HG03045 (cell line): ENCODE measurements around the gene RAD51B.
"Not testable (repeated sequence)": the region's sequence is repeated elsewhere in the genome, so short reads cannot be mapped to it uniquely, and the experiment has no call there.

Source experiments
- ATAC-seq: cut with Tn5 transposase; IDR thresholded peaks from one replicate; pipeline ENCODE4 v1.9.1; 2021; ENCODE audit warnings: mild to moderate bottlenecking, moderate library complexity; ENCODE audit not compliant: unreplicated experiment

RAD51B gene

DNA sequence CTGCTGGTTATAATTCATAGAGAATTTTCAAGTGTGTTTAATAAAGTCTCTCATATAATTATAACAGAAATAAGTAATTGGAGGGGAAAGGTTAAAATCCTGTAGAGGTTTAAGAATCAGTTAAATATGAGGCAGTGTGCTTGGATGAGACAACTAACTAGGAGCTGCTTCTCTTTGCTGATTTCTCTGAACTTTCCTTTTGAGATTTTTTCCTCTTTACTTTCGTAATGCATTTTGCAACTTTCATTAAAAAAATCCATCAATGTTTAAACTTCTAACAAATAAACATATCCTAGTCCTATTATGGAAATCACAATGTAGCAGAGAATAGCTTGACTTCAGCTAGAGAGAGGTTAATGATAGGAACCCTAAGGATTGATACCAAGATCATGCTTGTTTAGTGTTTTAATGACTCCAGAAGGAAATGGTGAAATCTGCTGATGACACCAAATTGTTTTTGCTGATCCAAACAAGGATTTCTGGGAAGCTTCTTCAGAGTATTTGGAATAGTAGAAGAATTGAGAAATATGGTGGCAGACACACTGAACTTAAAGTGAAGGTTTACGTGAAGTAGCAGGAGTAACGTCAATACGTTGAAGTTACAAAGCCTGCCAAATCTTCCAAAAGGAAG lies 122.6 kb downstream of the RAD51B start:
- ATAC-seq, result no peak

DNA sequence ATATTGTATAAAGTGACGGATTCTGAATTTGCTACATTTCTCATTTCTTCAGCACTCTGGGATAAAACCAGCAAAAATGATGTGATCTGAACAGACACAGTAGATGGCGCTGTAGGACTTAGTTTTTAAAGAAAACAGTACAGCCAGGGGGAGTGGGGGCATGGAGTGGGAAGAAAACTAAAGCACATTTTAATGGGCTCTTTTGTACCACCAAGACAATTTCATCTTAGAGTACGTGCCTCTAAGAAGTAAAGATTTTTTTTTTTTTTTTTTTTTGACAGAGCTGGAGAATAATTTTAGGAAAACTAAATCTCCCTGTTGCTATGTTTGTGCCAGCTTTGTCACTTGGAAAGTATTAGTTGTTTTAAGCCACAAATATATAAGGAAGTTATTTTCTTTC lies 124.4 kb downstream of the RAD51B start:
- no peak for ATAC-seq

- ATAC-seq, result no peak
Measured at GRCh38 chr14:67944605-67945004, 125.0 kb downstream of the RAD51B start.

GRCh38 chr14:67949771-67950170 lies 130.2 kb downstream of the RAD51B start:
- no peak for ATAC-seq

DNA sequence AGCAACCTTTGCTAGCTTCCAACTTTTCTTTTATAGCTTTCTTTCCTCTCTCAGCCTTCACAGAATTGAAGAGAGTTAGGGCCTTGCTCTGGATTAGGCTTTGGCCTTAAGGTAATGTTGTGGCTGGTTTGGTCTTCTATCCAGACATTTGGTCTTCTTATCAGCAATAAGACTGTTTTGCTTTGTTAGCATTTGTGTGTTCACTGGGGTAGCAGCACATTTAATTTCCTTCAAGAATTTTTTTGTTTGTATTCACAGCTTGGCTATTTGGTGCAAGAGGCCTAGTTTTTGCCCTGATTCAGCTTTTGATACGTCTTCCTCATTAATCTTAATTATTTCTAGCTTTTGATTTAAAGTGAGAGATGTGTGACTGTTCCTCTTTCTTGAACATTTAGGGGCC lies 130.8 kb downstream of the RAD51B start:
- ATAC-seq, result no peak

- ATAC-seq, result no peak
Measured at GRCh38 chr14:67951529-67952135, 132.1 kb downstream of the RAD51B start.

- ATAC-seq, result no peak
Measured at GRCh38 chr14:67952381-67952780, 132.8 kb downstream of the RAD51B start.

DNA sequence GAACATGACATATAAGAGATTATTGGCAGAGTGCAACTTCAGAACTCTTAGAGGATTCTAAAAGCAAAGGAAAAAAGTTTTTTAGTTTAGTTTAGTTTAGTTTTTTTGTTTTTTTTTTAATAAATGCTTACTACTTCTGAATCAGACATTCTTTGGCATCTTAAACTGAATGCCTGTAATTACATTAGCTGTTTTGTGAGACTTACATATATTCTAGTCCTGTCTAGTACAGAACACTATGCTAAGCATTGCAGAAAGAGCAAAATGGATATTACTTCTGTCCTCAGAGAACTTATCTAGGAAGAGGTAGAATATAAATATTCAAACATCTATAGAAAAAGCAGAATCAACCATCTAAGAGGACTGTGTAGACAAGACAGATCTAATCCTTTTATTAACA lies 133.2 kb downstream of the RAD51B start:
- no peak for ATAC-seq

DNA sequence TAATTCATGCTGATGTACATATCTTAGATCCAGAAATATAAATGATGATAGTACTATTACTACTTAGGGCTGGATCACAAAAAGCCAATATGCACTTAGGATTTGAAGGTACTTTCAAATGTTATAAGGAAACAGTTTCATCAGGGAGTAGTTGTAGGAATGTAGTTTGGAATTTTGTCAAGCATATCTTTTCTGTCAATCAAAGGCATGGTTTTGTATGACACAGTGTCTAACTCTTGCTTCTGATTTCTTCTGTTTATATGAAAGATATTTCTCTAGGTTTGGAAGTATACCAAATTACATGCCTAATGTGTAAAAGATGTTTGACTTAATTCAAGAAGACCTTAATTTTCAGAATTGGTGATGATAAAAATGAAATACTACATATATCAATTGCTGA lies 135.7 kb downstream of the RAD51B start:
- ATAC-seq, result no peak

DNA sequence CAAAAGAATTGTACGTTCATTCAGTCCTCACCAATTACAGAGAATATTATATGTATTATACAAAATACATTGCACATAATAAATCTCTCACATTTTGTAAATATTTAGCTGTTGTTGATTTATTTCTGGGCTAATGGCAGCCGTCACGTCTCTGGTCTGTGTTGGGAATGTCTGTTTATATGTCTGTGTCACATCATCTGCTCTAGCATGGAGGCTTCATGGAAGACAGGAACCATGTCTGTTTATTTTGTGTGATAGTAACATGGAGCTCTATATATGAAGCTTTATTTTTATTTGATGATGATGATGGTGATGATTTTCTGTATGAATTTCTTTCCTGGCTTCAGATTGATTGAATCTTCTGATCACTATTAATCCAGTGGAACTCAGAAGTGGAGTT lies 138.4 kb downstream of the RAD51B start:
- no peak for ATAC-seq

GRCh38 chr14:67961676-67962075 lies 142.1 kb downstream of the RAD51B start:
- ATAC-seq, result no peak

DNA sequence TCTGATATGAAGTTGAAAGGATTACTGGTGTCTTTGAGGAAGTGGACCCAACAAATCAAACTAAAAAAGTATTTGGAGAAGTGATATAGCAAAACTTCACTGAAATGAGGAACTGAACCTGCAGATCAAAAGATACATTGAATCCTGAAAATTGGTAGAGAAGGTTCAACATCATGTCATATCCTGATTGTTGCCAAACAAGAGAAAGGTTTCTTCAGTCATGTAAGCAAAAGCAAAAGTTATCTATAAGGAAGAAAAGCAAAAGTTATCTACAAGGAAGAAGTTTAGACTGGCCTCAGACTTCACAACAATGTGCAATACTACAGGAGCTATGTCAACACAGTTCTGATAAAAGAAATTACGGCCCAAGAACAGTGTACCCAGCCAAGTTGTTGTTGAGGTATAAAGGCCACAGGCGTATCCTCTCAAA lies 142.7 kb downstream of the RAD51B start:
- ATAC-seq, result no peak

DNA sequence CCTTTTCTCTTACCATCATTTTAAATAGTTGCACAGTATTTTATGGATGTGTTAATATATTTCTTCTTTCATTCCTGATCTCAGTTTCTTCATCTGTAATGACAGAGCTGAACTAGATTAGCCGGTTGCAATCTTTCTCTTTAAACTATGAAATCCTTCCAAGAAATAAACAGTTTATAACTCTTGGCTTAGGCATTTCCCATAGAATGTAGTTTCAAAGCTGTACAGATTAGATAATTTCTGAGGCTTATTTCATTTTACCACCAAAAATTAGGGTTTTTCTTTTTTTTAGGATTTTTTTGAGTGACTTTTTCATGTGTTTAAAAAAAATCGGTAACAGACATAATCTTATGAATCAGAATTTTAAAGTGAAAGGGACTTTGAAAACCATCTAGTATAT lies 144.0 kb downstream of the RAD51B start:
- ATAC-seq, result no peak

DNA sequence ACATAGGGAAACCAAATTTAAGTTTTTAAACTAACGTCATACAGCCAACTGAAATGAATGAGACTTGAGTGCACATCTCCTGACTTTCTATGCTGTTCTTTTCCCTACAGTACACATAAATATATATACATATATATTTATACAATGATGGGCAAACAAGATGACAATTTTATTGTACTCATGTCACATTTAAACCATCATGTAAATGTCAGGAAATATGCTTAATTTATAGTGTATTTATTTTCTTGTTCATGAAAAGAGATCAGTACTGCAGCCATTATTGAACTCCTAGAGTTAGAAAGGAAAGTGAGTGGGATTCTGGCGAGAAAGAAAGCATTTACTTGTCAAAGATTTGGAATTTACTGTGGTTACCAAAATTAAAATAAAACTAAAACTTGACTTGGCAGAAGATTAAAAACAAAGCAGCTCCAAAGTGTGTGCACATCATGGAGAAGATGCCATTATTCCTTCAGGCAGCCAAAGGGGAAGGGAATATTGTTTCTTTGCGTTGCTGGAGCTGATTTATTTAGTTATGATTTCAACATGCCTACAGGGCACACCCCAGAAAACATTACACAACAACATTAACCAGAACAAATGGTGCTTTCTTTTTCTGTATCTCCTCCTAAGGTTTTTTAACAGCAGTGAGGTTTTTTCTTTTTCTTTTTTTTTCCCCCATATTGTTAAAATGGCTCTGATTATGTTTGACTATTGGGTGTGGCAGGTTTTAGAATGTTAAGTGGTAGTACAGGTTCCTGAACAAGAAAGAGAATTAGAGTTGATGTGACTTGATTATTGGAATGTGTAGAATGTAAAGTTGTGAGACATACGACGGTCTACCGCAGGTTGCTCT lies 144.6 kb downstream of the RAD51B start:
- ATAC-seq, result no peak

DNA sequence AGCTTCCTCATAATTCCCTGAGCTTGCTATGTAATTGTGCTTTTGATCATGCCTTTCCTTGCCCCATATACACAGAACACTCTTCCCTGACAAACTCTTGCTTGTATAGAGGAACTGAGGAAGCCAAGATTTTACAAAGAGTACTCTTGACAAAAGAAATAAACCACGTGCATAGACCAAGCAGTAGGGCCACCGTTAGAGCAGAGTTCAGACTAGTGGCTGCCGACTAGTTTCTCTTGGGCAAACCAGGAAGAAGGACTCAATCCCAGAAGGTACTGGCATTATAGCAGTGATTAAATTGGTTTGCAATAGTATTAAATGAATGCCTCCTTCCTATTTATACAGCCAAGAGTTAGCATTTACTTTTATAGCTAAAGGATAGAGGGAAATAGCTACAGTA lies 146.1 kb downstream of the RAD51B start:
- ATAC-seq, result no peak

DNA sequence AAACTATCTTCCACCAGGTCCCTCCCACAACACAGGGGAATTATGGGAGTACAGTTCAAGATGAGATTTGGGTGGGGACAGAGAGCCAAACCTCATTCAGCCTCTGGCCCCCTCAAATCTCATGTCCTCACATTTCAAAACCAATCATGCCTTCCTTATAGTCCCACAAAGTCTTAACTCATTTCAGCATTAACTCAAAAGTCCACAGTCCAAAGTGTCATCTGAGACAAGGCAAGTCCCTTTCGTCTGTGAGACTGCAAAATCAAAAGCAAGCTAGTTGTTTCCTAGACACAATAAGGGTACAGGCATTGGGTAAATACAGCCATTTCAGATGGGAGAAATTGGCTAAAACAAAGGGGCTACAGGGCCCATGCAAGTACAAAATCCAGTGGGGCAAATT lies 147.6 kb downstream of the RAD51B start:
- ATAC-seq, result no peak

- ATAC-seq, result not testable (repeated sequence)
Measured at GRCh38 chr14:67967970-67968369, 148.4 kb downstream of the RAD51B start.

DNA sequence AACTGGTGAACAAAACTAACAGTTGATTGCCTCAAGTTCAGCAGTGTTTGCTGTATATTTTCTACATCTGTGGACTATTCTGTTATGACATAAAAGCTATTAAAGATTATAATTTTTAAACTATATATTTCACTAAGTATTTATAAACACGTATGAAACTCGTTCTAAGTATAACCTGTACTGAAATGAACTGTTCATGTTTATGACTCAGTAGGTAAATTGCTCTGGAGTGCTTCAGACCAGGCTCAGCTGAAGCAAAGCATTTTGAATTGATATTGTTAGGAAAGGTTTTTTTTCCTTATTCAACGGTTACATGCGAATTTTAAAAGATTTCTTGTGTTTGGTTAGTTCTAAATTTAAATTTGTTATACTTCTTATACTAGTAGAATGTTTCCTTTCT lies 151.3 kb downstream of the RAD51B start:
- ATAC-seq, result no peak

- ATAC-seq, result no peak
Measured at GRCh38 chr14:67971627-67972625, 152.3 kb downstream of the RAD51B start.

GRCh38 chr14:67973436-67973835 lies 153.9 kb downstream of the RAD51B start:
- ATAC-seq, result no peak

GRCh38 chr14:67975470-67975869 lies 155.9 kb downstream of the RAD51B start:
- ATAC-seq, result no peak
